Liver (tissue), 9 donors: ENCODE data around the gene KRT86. TPM values are rescaled to one million over a fixed set of nuclear protein-coding genes. Genes with fewer than 3 reads are reported as not detected.

Source experiments
- DNase-seq: peaks from one replicate; pipeline ENCODE4 v3.0.0-alpha.2; 2017; ENCODE audit warnings: low spot score
- H3K27ac ChIP-seq, 2 donors: one replicate each; pipeline ENCODE4 v1.7.0; 2013; ENCODE audit warnings: inconsistent platforms in 2 of 2, low read length in 2 of 2, control low read depth in 1 of 2, low read depth in 1 of 2, mild to moderate bottlenecking in 1 of 2
- H3K27me3 ChIP-seq, 4 donors: one replicate each; pipeline versions ENCODE4 v1.6.1 to v1.7.0; 2013; ENCODE audit warnings: low read length in 3 of 4, inconsistent platforms in 1 of 4, mild to moderate bottlenecking in 1 of 4, moderate library complexity in 1 of 4; ENCODE audit not compliant: control insufficient read depth in 4 of 4, insufficient read depth in 4 of 4
- H3K36me3 ChIP-seq, 4 donors: one replicate each; pipeline versions ENCODE4 v1.6.1 to v1.7.0; 2013; ENCODE audit warnings: low read length in 3 of 4, mild to moderate bottlenecking in 3 of 4, low read depth in 1 of 4, moderate library complexity in 1 of 4; ENCODE audit not compliant: control insufficient read depth in 4 of 4, insufficient read depth in 3 of 4
- H3K4me1 ChIP-seq, 4 donors: one replicate each; pipeline versions ENCODE4 v1.6.1 to v1.7.0; 2013; ENCODE audit warnings: low read length in 3 of 4, mild to moderate bottlenecking in 3 of 4, moderate library complexity in 1 of 4; ENCODE audit not compliant: control insufficient read depth in 4 of 4, insufficient read depth in 4 of 4
- H3K4me3 ChIP-seq, 3 donors: one replicate each; pipeline versions ENCODE4 v1.6.1 to v1.7.0; 2013; ENCODE audit warnings: low read length in 3 of 3, control low read depth in 1 of 3, low read depth in 1 of 3, mild to moderate bottlenecking in 1 of 3
- H3K9ac ChIP-seq, 2 donors: one replicate each; pipeline ENCODE4 v1.7.0; 2013; ENCODE audit warnings: low read length in 2 of 2, mild to moderate bottlenecking in 2 of 2, moderate library complexity in 2 of 2, control low read depth in 1 of 2, low read depth in 1 of 2
- H3K9me3 ChIP-seq, 4 donors: one replicate each; pipeline versions ENCODE4 v1.6.1 to v1.7.0; 2013; ENCODE audit warnings: low read length in 3 of 4; ENCODE audit not compliant: control insufficient read depth in 4 of 4
- CTCF ChIP-seq: fragments of 150-350 bp; IDR thresholded peaks from 2 replicates; pipeline ENCODE4 v1.5.1; 2017; ENCODE audit warnings: improper control_type of control experiment, low read depth, low read length; ENCODE audit not compliant: missing input control
- EGR1 ChIP-seq, 2 donors: IDR thresholded peaks; 2 replicates each; pipeline ENCODE4 v1.6.1; 2016 to 2018; ENCODE audit warnings: antibody characterized with exemption in 2 of 2, low read depth in 2 of 2
- FOXA1 ChIP-seq: IDR thresholded peaks from 2 replicates; pipeline ENCODE4 v1.6.1; 2016; ENCODE audit warnings: antibody characterized with exemption
- FOXA2 ChIP-seq: IDR thresholded peaks from 2 replicates; pipeline ENCODE4 v1.6.1; 2016; ENCODE audit warnings: antibody characterized with exemption
- GABPA ChIP-seq, 2 donors: IDR thresholded peaks in 1 of 2; conservative IDR thresholded peaks in 1 of 2; 2 replicates each; pipeline ENCODE4 v1.6.1; 2016; ENCODE audit warnings: antibody characterized with exemption in 2 of 2, mild to moderate bottlenecking in 1 of 2, moderate library complexity in 1 of 2
- HNF4A ChIP-seq, 2 donors: conservative IDR thresholded peaks; 2 replicates each; pipeline ENCODE4 v1.6.1; 2016; ENCODE audit warnings: antibody characterized with exemption in 2 of 2, mild to moderate bottlenecking in 2 of 2
- HNF4G ChIP-seq: IDR thresholded peaks from 2 replicates; pipeline ENCODE4 v1.6.1; 2016; ENCODE audit warnings: antibody characterized with exemption
- JUND ChIP-seq, 2 donors: IDR thresholded peaks; 2 replicates each; pipeline ENCODE4 v1.6.1; 2016; ENCODE audit warnings: antibody characterized with exemption in 2 of 2
- NR2F2 ChIP-seq: IDR thresholded peaks from 2 replicates; pipeline ENCODE4 v1.6.1; 2016; ENCODE audit warnings: antibody characterized with exemption
- RXRA ChIP-seq, 2 donors: IDR thresholded peaks; 2 replicates each; pipeline ENCODE4 v1.6.1; 2017 to 2018; ENCODE audit warnings: antibody characterized with exemption in 2 of 2, mild to moderate bottlenecking in 1 of 2
- SP1 ChIP-seq: IDR thresholded peaks from 2 replicates; pipeline ENCODE4 v1.6.1; 2018; ENCODE audit warnings: antibody characterized with exemption, mild to moderate bottlenecking
- TAF1 ChIP-seq: conservative IDR thresholded peaks from 2 replicates; pipeline ENCODE4 v1.6.1; 2016; ENCODE audit warnings: antibody characterized with exemption, mild to moderate bottlenecking
- YY1 ChIP-seq: IDR thresholded peaks from 2 replicates; pipeline ENCODE4 v1.6.1; 2016; ENCODE audit warnings: antibody characterized with exemption, mild to moderate bottlenecking
- WGBS: extraction: QIAGEN DNeasy Blood & Tissue Kit; methylation state at CpG from one replicate; pipeline ENCODE4 v1.1.7; 2013; 5-methylcytosine and 5-hydroxymethylcytosine counted together
- polyA plus RNA-seq, 2 donors: library from polyadenylated mRNA; stranded (reverse) in 1 of 2; unstranded in 1 of 2; fragments of 200-250 nt in 1 of 2; fragments of >200 nt in 1 of 2; fragmentation: Nextera tagmentation in 1 of 2; extraction: Ambion mirVana in 1 of 2; gene quantifications; one replicate each; pipeline versions ENCODE4 v1.2.1 to v1.2.3, GENCODE V29; 2013 to 2015
- total RNA-seq, 2 donors: library from RNA; depleted of rRNA; stranded (reverse); fragments of >200 nt; gene quantifications; one replicate each; pipeline ENCODE4 v1.2.3, GENCODE V29; 2014
- TF ChIP-seq, protein P1 (sequence below): IDR thresholded peaks from 2 replicates; pipeline ENCODE4 v1.6.1; 2016; ENCODE audit warnings: antibody characterized with exemption
- TF ChIP-seq, protein P2 (sequence below): IDR thresholded peaks from 2 replicates; pipeline ENCODE4 v1.6.1; 2016; ENCODE audit warnings: antibody characterized with exemption, mild to moderate bottlenecking
- TF ChIP-seq, protein P3 (sequence below): IDR thresholded peaks from 2 replicates; pipeline ENCODE4 v1.6.1; 2016; ENCODE audit warnings: antibody characterized with exemption
- donor health status: healthy.
- donor health status: healthy.
- donor health status: healthy.
- donor health status: healthy.
- donor health status: healthy.

KRT86 gene
- total and polyA plus RNA-seq, 4 donors: 0.08 TPM; not detected in 3

DNA sequence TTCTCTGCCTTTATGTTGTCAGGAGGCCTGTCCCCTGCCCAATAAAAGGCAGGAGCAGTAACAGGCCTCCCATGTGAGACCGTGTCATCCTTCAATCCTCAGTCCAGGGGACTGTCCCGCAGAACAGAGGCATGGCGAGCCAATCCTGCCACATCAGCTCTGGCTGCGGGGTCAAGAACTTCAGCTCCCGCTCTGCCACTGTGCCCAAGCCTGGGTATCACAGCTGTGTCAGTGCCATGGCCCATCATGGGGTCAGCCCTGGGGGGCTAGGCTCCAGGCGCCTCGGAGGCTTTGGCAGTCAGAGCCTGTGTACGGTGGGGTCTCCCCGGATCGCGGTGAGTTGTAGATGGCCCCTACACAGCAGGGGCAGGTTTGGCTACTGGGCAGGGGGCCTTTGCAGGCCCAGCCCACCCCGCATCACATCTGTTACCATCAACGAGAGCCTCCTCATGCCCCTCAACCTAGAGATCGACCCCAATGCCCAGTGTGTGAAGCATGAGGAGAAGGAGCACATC lies 66.7 kb downstream of the KRT86 start:
- Histone ChIP-seq H3K9me3 (peaks cover 0 to 7% (median 0%) of the 10 kb centered on the region in 4 donors), H3K9ac (no peak overlapping the region), H3K36me3 (no peaks in the 10 kb centered on the region), H3K4me1 (peaks cover 3 to 6% (median 4%) of the 10 kb centered on the region in 4 donors), H3K4me3 (no peak overlapping the region), H3K27ac (no peak overlapping the region), H3K27me3 (no peaks in the 10 kb centered on the region)
- TF ChIP-seq YY1 (no peak), GABPA (IDR thresholded peaks at IDR 0.05 in 1 of 2, conservative IDR thresholded peaks at IDR 0.05 in 1 of 2) (no peak), TAF1 (no peak), RXRA (IDR thresholded peaks at IDR 0.05) (no peak), JUND (IDR thresholded peaks at IDR 0.05) (no peak), SP1 (no peak)
- TF ChIP-seq, protein P1, sequence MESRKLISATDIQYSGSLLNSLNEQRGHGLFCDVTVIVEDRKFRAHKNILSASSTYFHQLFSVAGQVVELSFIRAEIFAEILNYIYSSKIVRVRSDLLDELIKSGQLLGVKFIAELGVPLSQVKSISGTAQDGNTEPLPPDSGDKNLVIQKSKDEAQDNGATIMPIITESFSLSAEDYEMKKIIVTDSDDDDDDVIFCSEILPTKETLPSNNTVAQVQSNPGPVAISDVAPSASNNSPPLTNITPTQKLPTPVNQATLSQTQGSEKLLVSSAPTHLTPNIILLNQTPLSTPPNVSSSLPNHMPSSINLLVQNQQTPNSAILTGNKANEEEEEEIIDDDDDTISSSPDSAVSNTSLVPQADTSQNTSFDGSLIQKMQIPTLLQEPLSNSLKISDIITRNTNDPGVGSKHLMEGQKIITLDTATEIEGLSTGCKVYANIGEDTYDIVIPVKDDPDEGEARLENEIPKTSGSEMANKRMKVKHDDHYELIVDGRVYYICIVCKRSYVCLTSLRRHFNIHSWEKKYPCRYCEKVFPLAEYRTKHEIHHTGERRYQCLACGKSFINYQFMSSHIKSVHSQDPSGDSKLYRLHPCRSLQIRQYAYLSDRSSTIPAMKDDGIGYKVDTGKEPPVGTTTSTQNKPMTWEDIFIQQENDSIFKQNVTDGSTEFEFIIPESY: no peak
- TF ChIP-seq, protein P2, sequence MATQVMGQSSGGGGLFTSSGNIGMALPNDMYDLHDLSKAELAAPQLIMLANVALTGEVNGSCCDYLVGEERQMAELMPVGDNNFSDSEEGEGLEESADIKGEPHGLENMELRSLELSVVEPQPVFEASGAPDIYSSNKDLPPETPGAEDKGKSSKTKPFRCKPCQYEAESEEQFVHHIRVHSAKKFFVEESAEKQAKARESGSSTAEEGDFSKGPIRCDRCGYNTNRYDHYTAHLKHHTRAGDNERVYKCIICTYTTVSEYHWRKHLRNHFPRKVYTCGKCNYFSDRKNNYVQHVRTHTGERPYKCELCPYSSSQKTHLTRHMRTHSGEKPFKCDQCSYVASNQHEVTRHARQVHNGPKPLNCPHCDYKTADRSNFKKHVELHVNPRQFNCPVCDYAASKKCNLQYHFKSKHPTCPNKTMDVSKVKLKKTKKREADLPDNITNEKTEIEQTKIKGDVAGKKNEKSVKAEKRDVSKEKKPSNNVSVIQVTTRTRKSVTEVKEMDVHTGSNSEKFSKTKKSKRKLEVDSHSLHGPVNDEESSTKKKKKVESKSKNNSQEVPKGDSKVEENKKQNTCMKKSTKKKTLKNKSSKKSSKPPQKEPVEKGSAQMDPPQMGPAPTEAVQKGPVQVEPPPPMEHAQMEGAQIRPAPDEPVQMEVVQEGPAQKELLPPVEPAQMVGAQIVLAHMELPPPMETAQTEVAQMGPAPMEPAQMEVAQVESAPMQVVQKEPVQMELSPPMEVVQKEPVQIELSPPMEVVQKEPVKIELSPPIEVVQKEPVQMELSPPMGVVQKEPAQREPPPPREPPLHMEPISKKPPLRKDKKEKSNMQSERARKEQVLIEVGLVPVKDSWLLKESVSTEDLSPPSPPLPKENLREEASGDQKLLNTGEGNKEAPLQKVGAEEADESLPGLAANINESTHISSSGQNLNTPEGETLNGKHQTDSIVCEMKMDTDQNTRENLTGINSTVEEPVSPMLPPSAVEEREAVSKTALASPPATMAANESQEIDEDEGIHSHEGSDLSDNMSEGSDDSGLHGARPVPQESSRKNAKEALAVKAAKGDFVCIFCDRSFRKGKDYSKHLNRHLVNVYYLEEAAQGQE: no peak
- no peak for DNase-seq
- 95% methylated on average over 14 of the region's 14 CpGs for WGBS

GRCh38 chr12:52342781-52343490 lies 68.5 kb downstream of the KRT86 start:
- 90% methylated on average over 2 of the region's 2 CpGs for WGBS
- H3K36me3 ChIP-seq: no peaks in the 10 kb centered on the region
- peaks cover 0 to 7% (median 0%) of the 10 kb centered on the region in 4 donors for H3K9me3 ChIP-seq
- no peak overlapping the region for H3K9ac ChIP-seq
- peaks cover 3 to 6% (median 4%) of the 10 kb centered on the region in 4 donors for H3K4me1 ChIP-seq
- H3K27ac ChIP-seq: no peak overlapping the region
- no peak overlapping the region for H3K4me3 ChIP-seq
- no peak for DNase-seq
- TF ChIP-seq FOXA2: no peak
- H3K27me3 ChIP-seq: no peaks in the 10 kb centered on the region

DNA sequence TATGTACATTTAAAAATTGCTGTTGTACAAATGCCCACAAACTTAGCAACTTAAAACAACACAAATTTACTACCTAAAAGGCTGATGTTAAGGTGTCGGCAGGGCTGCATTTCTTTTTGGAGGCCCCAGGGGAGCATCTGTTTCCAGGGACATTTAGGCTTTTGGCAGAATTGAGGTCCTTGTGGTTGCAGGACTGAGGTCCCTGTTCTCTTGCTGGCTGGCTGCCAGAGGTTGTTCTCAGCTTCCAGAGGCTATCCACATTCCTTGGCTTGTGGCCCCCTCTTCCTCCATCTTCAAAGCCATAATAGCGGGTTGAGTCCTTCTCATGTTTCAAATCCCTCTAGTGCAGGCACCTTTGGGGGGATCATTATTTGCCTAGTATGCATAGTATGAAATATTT lies 69.1 kb downstream of the KRT86 start:
- Histone ChIP-seq H3K9me3 (peaks cover 0 to 7% (median 0%) of the 10 kb centered on the region in 4 donors), H3K4me3 (no peak overlapping the region), H3K4me1 (peaks cover 3 to 6% (median 4%) of the 10 kb centered on the region in 4 donors), H3K9ac (no peak overlapping the region), H3K27me3 (no peaks in the 10 kb centered on the region), H3K36me3 (no peaks in the 10 kb centered on the region), H3K27ac (no peak overlapping the region)
- DNase-seq: no peak
- TF ChIP-seq FOXA1 (no peak), JUND (IDR thresholded peaks at IDR 0.05) (no peak), EGR1 (IDR thresholded peaks at IDR 0.05; ENCODE audit: low read depth in 2 of 2) (no peak), HNF4G (no peak), NR2F2 (no peak), CTCF (no peak), RXRA (IDR thresholded peaks at IDR 0.05) (no peak), SP1 (no peak), HNF4A (conservative IDR thresholded peaks at IDR 0.05) (no peak), GABPA (IDR thresholded peaks at IDR 0.05 in 1 of 2, conservative IDR thresholded peaks at IDR 0.05 in 1 of 2) (no peak), FOXA2 (no peak), YY1 (no peak)
- TF ChIP-seq, protein P3, sequence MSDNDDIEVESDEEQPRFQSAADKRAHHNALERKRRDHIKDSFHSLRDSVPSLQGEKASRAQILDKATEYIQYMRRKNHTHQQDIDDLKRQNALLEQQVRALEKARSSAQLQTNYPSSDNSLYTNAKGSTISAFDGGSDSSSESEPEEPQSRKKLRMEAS: no peak
- 98% methylated on average over 2 of the region's 2 CpGs for WGBS
